22Rv1 (cell line): ENCODE results near the gene DDR1.

Source experiments
- CTCF ChIP-seq: fragments of 450-650 bp; IDR thresholded peaks from 2 replicates; pipeline ENCODE4 v1.5.1; 2017; ENCODE audit warnings: mild to moderate bottlenecking
- ZFX ChIP-seq: fragments of 450-650 bp; IDR thresholded peaks from 2 replicates; pipeline ENCODE4 v1.6.1; 2017; ENCODE audit warnings: antibody characterized with exemption, borderline replicate concordance

GRCh38 chr6:30844118-30844535 lies 40.2 kb upstream of the DDR1 start:
- TF ChIP-seq CTCF (no peak), ZFX (no peak)
